Caco-2 (cell line): ENCODE data around the gene FLT1. TPM values are rescaled to one million over a fixed set of nuclear protein-coding genes. Genes with fewer than 3 reads are reported as not detected.
A peak's percentile ranks its signal among the peaks of the same experiment; 100 is the strongest.

ENCODE experiments used
- BruUV-seq: library from RNA; stranded (reverse); fragments of 400-500 nt; replicated peaks from 2 replicates; lab custom pipeline; 2021; lab: Mats Ljungman, UMichigan
- CTCF ChIA-PET: fragments of 300-600 bp; sonication (Branson Sonifier 250); formaldehyde crosslinking; loops from one replicate; lab custom pipeline; 2022; ENCODE audit warnings: antibody characterized with exemption; lab: Charles Lee
- POLR2A ChIA-PET: fragments of 300-600 bp; sonication (Branson Sonifier 250); formaldehyde crosslinking; loops from one replicate; lab custom pipeline; 2022; ENCODE audit warnings: antibody characterized with exemption; lab: Charles Lee
- DNase-seq, 2 experiments: peaks; one replicate each; pipeline versions ENCODE4 v3.0.0 to v3.0.0-alpha.2; 2020 to 2022
- H3K27me3 ChIP-seq: replicated peaks from 2 replicates; pipeline ENCODE4 v1.6.0; 2011; ENCODE audit warnings: low read length; ENCODE audit not compliant: control insufficient read depth, insufficient read depth
- H3K36me3 ChIP-seq: 2 replicates; pipeline ENCODE4 v1.5.1; 2011; ENCODE audit warnings: low read length; ENCODE audit not compliant: control insufficient read depth, insufficient read depth
- H3K4me1 ChIP-seq: fragments of 250-450 bp; sonication (Bioruptor Pico); 2 replicates; pipeline ENCODE4 v1.5.1; 2020; ENCODE audit warnings: mild to moderate bottlenecking
- H3K4me3 ChIP-seq: 2 replicates; pipeline ENCODE4 v1.5.1; 2011; ENCODE audit warnings: low read depth, mild to moderate bottlenecking, control low read depth, low read length
- H3K9me3 ChIP-seq: fragments of 250-450 bp; sonication (Bioruptor Pico); 2 replicates; pipeline ENCODE4 v1.5.1; 2020; ENCODE audit warnings: mild to moderate bottlenecking, moderate library complexity
- H3K27ac Mint-ChIP-seq: one replicate; pipeline ENCODE4 v1.8.0; 2022; ENCODE audit warnings: mixed read lengths; ENCODE audit not compliant: unreplicated experiment
- H3K27me3 Mint-ChIP-seq: one replicate; pipeline ENCODE4 v1.8.0; 2022; ENCODE audit warnings: mixed read lengths; ENCODE audit not compliant: insufficient read depth, unreplicated experiment
- H3K36me3 Mint-ChIP-seq: one replicate; pipeline ENCODE4 v1.8.0; 2022; ENCODE audit warnings: mild to moderate bottlenecking, mixed read lengths; ENCODE audit not compliant: insufficient read depth, unreplicated experiment
- H3K4me1 Mint-ChIP-seq: one replicate; pipeline ENCODE4 v1.8.0; 2022; ENCODE audit warnings: low read depth, mixed read lengths; ENCODE audit not compliant: unreplicated experiment
- H3K4me3 Mint-ChIP-seq: one replicate; pipeline ENCODE4 v1.8.0; 2022; ENCODE audit warnings: mild to moderate bottlenecking, moderate library complexity, mixed read lengths; ENCODE audit not compliant: unreplicated experiment
- H3K9me3 Mint-ChIP-seq: one replicate; pipeline ENCODE4 v1.8.0; 2022; ENCODE audit warnings: mixed read lengths; ENCODE audit not compliant: unreplicated experiment
- CTCF ChIP-seq, 2 experiments: fragments of 200-600 bp in 1 of 2; IDR thresholded peaks; 1 replicate in 1 of 2; 2 replicates in 1 of 2; pipeline versions ENCODE4 v1.5.1 to v1.8.0; 2011 to 2022; ENCODE audit warnings: antibody characterized with exemption in 1 of 2, control low read depth in 1 of 2, inconsistent platforms in 1 of 2, low read depth in 1 of 2, low read length in 1 of 2, mild to moderate bottlenecking in 1 of 2, moderate library complexity in 1 of 2; ENCODE audit not compliant: insufficient read depth in 1 of 2, severe bottlenecking in 1 of 2, unreplicated experiment in 1 of 2
- intact Hi-C: fragments of 100-400 bp; cut with micrococcal nuclease; formaldehyde crosslinking; loops from one replicate; pipeline ENCODE4 v1.10.0; 2022; ENCODE audit not compliant: unreplicated experiment
- total RNA-seq: library from RNA; stranded (reverse); gene quantifications from 2 replicates; pipeline ENCODE4 v1.2.3, GENCODE V29; 2022

The FLT1 gene
- total RNA-seq, 1 experiment from 2014 or later, result 0.66 TPM

- H3K9me3 Mint-ChIP-seq, result no peaks in the 10 kb centered on the region
- no peak for DNase-seq
- H3K27me3 Mint-ChIP-seq, result peaks cover 14% of the 10 kb centered on the region
- Histone ChIP-seq H3K4me1 (peaks cover 15% of the 10 kb centered on the region; the same call in 1 of the 2 replicates), H3K4me3 (no peak overlapping the region), H3K27me3 (peaks cover 10% of the 10 kb centered on the region), H3K36me3 (no peaks in the 10 kb centered on the region), H3K9me3 (no peaks in the 10 kb centered on the region)
- intact Hi-C loops, result no loop called here
- no peaks in the 10 kb centered on the region for H3K36me3 Mint-ChIP-seq
- CTCF ChIA-PET, result no interaction called here
- POLR2A ChIA-PET, result no interaction called here
- peaks cover 10% of the 10 kb centered on the region for H3K4me1 Mint-ChIP-seq
- no TSS peak for BruUV-seq
- H3K27ac Mint-ChIP-seq, result no peak overlapping the region
- H3K4me3 Mint-ChIP-seq, result peak overlapping the region; percentile 71
- TF ChIP-seq CTCF (IDR thresholded peaks at IDR 0.05; ENCODE audit: insufficient read depth in 1 of 2, low read depth in 1 of 2, low read length in 1 of 2, severe bottlenecking in 1 of 2, unreplicated experiment in 1 of 2), result no peak
Measured at GRCh38 chr13:28496188-28496564, 1.2 kb upstream of the FLT1 start.

GRCh38 chr13:28495538-28496187 lies 735 bp upstream of the FLT1 start:
- peak overlapping the region; percentile 71 for H3K4me3 Mint-ChIP-seq
- no TSS peak for BruUV-seq
- no peaks in the 10 kb centered on the region for H3K9me3 Mint-ChIP-seq
- no peak for TF ChIP-seq CTCF (IDR thresholded peaks at IDR 0.05; ENCODE audit: insufficient read depth in 1 of 2, low read depth in 1 of 2, low read length in 1 of 2, severe bottlenecking in 1 of 2, unreplicated experiment in 1 of 2)
- H3K4me3 ChIP-seq, result peak overlapping the region; percentile 49
- no peak overlapping the region for H3K27ac Mint-ChIP-seq
- intact Hi-C loops, result no loop called here
- peaks cover 9% of the 10 kb centered on the region for H3K4me1 Mint-ChIP-seq
- no peaks in the 10 kb centered on the region for H3K36me3 ChIP-seq
- H3K27me3 ChIP-seq, result peaks cover 10% of the 10 kb centered on the region
- CTCF ChIA-PET, result interaction anchor here (1.4 kb wide), 1 partner anchor 171 kb away, joined by 4 read pairs; no protein-coding TSS in a partner anchor
- no peaks in the 10 kb centered on the region for H3K9me3 ChIP-seq
- peaks cover 15% of the 10 kb centered on the region; the same call in 1 of the 2 replicates for H3K4me1 ChIP-seq
- no peaks in the 10 kb centered on the region for H3K36me3 Mint-ChIP-seq
- H3K27me3 Mint-ChIP-seq, result peaks cover 17% of the 10 kb centered on the region
- no peak for DNase-seq
- POLR2A ChIA-PET, result no interaction called here

DNA sequence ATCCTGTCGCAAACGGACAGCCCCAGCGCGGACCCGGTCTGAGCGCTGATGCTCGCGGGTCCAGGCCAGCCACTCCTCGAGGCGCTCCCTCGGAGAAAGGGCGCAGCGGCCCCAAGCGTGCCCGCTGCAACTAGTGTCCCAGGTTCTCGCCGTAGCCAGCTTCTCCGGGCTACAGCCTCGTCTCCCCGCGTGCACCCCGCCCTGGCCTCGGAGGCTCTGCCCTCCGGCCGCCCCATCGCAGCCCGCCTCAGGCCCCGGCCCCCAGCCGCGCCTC lies 487 bp downstream of the FLT1 start:
- Mint-ChIP-seq H3K27ac (no peak overlapping the region), H3K36me3 (no peaks in the 10 kb centered on the region), H3K9me3 (no peaks in the 10 kb centered on the region), H3K4me3 (peak overlapping the region; percentile 71), H3K27me3 (peaks cover 24% of the 10 kb centered on the region), H3K4me1 (no peaks in the 10 kb centered on the region)
- Histone ChIP-seq H3K4me1 (peaks cover 9% of the 10 kb centered on the region; the same call in 1 of the 2 replicates), H3K36me3 (no peaks in the 10 kb centered on the region), H3K4me3 (peak overlapping the region; percentile 49), H3K27me3 (peaks cover 12% of the 10 kb centered on the region), H3K9me3 (no peaks in the 10 kb centered on the region)
- DNase-seq, result no peak
- no peak for TF ChIP-seq CTCF (IDR thresholded peaks at IDR 0.05; ENCODE audit: insufficient read depth in 1 of 2, low read depth in 1 of 2, low read length in 1 of 2, severe bottlenecking in 1 of 2, unreplicated experiment in 1 of 2)
- no TSS peak for BruUV-seq
- CTCF ChIA-PET, result interaction anchor here (0.6 to 1.4 kb wide), 2 partner anchors 170 to 274 kb away, joined by 3 to 4 read pairs; no protein-coding TSS in a partner anchor
- intact Hi-C loops, result no loop called here
- POLR2A ChIA-PET, result no interaction called here
